MM.1S (cell line): ENCODE data around the gene PRPF6.

Source experiments
- DNase-seq: peaks from one replicate; pipeline ENCODE4 v3.0.0-alpha.2; 2015
- H2AFZ ChIP-seq: fragments of 300-600 bp; sonication (generic); 2 replicates; pipeline ENCODE4 v1.6.0; 2016; ENCODE audit warnings: antibody characterized with exemption, low read length
- H3F3A ChIP-seq: fragments of 300-600 bp; sonication (generic); 2 replicates; pipeline ENCODE4 v1.6.1; 2016; ENCODE audit warnings: mild to moderate bottlenecking, antibody characterized with exemption, low read length, moderate library complexity, mixed read lengths; ENCODE audit not compliant: insufficient read depth
- H3K27ac ChIP-seq: fragments of 300-600 bp; sonication (generic); 2 replicates; pipeline ENCODE4 v1.5.1; 2016; ENCODE audit warnings: mild to moderate bottlenecking, low read length
- H3K27me3 ChIP-seq: fragments of 300-600 bp; sonication (generic); replicated peaks from 2 replicates; pipeline ENCODE4 v1.6.0; 2016; ENCODE audit warnings: low read length; ENCODE audit not compliant: insufficient read depth
- H3K36me3 ChIP-seq: fragments of 300-600 bp; sonication (generic); replicated peaks from 2 replicates; pipeline ENCODE4 v1.6.1; 2016; ENCODE audit warnings: mild to moderate bottlenecking, low read length, mixed read lengths; ENCODE audit not compliant: insufficient read depth
- H3K4me1 ChIP-seq: fragments of 300-600 bp; sonication (generic); 2 replicates; pipeline ENCODE4 v1.6.1; 2016; ENCODE audit warnings: low read length, mixed read lengths
- H3K4me2 ChIP-seq: fragments of 300-600 bp; sonication (generic); 2 replicates; pipeline ENCODE4 v1.6.0; 2016; ENCODE audit warnings: low read depth, low read length
- H3K4me3 ChIP-seq: fragments of 300-600 bp; sonication (generic); 2 replicates; pipeline ENCODE4 v1.5.1; 2016; ENCODE audit warnings: low read length, mixed read lengths
- H3K79me2 ChIP-seq: fragments of 300-600 bp; sonication (generic); 2 replicates; pipeline ENCODE4 v1.6.1; 2016; ENCODE audit warnings: mixed run types, low read length, mixed read lengths
- H3K9ac ChIP-seq: fragments of 300-600 bp; sonication (generic); 2 replicates; pipeline ENCODE4 v1.6.1; 2016; ENCODE audit warnings: low read length, mixed read lengths
- H3K9me2 ChIP-seq: fragments of 300-600 bp; sonication (generic); replicated peaks from 2 replicates; pipeline ENCODE4 v1.6.1; 2016; ENCODE audit warnings: mild to moderate bottlenecking, low read length, mixed read lengths; ENCODE audit not compliant: insufficient read depth
- H3K9me3 ChIP-seq: fragments of 300-600 bp; sonication (generic); replicated peaks from 2 replicates; pipeline ENCODE4 v1.6.1; 2016; ENCODE audit warnings: mild to moderate bottlenecking, low read length, mixed read lengths; ENCODE audit not compliant: insufficient read depth
- H4K20me1 ChIP-seq: fragments of 300-600 bp; sonication (generic); 2 replicates; pipeline ENCODE4 v1.6.1; 2016; ENCODE audit warnings: mild to moderate bottlenecking, low read length, moderate library complexity, mixed read lengths; ENCODE audit not compliant: insufficient read depth
- EZH2 ChIP-seq: fragments of 300-600 bp; sonication (generic); optimal IDR thresholded peaks from 2 replicates; pipeline ENCODE3; 2017; ENCODE audit warnings: low read depth, mild to moderate bottlenecking, antibody characterized with exemption, low read length, mixed read lengths
- EZH2phosphoT487 ChIP-seq: fragments of 300-600 bp; sonication (generic); IDR thresholded peaks from 2 replicates; pipeline ENCODE4 v1.6.1; 2018; ENCODE audit warnings: antibody characterized with exemption, low read length
- TF ChIP-seq, protein P1 (sequence below): fragments of 300-600 bp; sonication (generic); IDR thresholded peaks from 2 replicates; pipeline ENCODE4 v1.5.1; 2016; ENCODE audit warnings: antibody characterized with exemption, low read length, mixed read lengths

PRPF6 gene

DNA sequence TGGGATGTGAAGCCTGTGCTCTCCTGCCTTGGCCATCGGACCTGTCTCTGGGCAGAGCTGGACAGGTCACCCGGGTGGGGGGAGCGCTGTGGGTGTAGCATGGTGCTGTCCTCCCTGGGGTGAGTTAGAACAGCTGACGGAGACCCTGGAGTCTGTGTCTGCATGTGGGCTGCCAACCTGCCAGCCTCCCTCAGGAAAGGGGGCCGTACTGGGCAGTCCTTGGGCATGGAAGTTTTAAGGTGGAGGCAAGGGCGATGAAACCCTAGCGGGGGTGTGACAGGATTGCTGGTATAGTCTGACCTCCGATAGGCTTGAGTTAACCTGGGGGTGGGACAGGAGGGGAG is 66.1 kb downstream of the PRPF6 start:
- peaks cover 77% of the 10 kb centered on the region for H3K27me3 ChIP-seq
- H3K9me2 ChIP-seq, result no peaks in the 10 kb centered on the region

DNA sequence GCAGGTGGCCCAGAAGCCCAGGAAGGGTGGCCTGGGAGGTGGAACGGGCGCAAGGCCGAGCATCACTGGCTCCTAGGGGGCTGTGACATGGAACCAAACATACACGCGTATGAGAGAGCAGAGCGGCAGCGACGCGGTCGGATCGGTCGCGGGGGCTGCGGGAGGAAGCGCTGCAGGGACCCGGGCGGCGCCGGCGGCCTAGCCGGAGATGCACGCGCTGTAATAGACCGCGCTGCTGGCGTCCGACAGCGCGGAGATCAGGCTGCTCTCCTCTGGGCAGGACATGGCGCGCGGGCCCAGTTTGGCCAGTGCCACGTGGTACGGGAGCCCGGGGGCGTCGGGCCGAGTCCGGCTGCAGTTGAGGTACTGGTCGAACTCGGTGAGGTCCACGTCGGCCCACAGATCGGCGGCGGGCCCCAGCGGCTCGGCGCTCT is 67.1 kb downstream of the PRPF6 start:
- H3K9me2 ChIP-seq, result no peaks in the 10 kb centered on the region
- H3K27ac ChIP-seq, result no peak overlapping the region
- H3K4me2 ChIP-seq, result no peak overlapping the region
- H3K9ac ChIP-seq, result no peak overlapping the region
- H3K9me3 ChIP-seq, result no peaks in the 10 kb centered on the region
- H2AFZ ChIP-seq, result no peak overlapping the region
- H3F3A ChIP-seq, result no peaks in the 10 kb centered on the region
- no peak for TF ChIP-seq EZH2
- TF ChIP-seq EZH2phosphoT487, result no peak
- TF ChIP-seq, protein P1, sequence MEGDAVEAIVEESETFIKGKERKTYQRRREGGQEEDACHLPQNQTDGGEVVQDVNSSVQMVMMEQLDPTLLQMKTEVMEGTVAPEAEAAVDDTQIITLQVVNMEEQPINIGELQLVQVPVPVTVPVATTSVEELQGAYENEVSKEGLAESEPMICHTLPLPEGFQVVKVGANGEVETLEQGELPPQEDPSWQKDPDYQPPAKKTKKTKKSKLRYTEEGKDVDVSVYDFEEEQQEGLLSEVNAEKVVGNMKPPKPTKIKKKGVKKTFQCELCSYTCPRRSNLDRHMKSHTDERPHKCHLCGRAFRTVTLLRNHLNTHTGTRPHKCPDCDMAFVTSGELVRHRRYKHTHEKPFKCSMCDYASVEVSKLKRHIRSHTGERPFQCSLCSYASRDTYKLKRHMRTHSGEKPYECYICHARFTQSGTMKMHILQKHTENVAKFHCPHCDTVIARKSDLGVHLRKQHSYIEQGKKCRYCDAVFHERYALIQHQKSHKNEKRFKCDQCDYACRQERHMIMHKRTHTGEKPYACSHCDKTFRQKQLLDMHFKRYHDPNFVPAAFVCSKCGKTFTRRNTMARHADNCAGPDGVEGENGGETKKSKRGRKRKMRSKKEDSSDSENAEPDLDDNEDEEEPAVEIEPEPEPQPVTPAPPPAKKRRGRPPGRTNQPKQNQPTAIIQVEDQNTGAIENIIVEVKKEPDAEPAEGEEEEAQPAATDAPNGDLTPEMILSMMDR, result no peak
- no peak overlapping the region for H3K4me3 ChIP-seq
- H3K79me2 ChIP-seq, result no peaks in the 10 kb centered on the region
- no peaks in the 10 kb centered on the region for H3K4me1 ChIP-seq
- H3K27me3 ChIP-seq, result peaks cover 82% of the 10 kb centered on the region
- H3K36me3 ChIP-seq, result no peaks in the 10 kb centered on the region
- no peaks in the 10 kb centered on the region for H4K20me1 ChIP-seq
- no peak for DNase-seq

More for the DNA sequence above, 66.1 kb downstream of the PRPF6 start:
- no peak for DNase-seq
- Histone ChIP-seq H3K27ac (no peak overlapping the region), H3K4me1 (no peaks in the 10 kb centered on the region), H3K4me2 (no peak overlapping the region), H3F3A (no peaks in the 10 kb centered on the region), H3K79me2 (no peaks in the 10 kb centered on the region), H2AFZ (no peak overlapping the region), H4K20me1 (no peaks in the 10 kb centered on the region), H3K4me3 (no peak overlapping the region), H3K36me3 (no peaks in the 10 kb centered on the region), H3K9ac (no peak overlapping the region), H3K9me3 (no peaks in the 10 kb centered on the region)
- no peak for TF ChIP-seq EZH2phosphoT487
- TF ChIP-seq, protein P1, result no peak
- TF ChIP-seq EZH2, result no peak

DNA sequence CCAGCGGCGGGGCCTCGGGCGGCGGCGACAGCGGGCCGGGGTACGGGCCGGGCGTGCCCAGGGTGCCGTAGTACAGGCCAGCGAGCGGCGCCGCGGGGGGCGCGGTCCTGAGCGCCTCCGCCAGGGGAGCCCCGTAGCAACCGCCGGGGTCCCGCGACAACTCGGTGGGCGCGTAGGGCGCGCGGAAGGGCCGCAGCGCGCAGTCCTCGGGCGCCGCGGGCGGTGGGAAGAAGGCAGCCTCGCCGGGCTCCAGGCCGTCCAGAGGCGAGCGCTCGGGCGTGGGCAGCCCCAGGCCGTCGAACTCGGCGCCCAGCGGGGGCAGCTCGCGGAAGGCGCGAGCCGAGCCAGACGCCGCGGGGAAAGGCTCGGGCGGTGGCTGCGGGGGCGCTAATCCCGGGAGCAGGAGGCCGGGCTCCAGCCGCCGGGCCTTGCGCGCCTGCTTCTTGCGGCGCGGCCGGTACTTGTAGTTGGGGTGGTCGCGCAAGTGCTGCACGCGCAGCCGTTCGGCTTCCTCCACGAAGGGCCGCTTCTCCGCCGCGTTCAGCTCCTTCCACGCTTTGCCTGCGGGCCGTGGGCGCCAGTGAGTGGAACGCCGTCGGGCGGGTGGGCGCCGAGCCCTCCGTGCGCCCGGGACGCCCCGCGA is 67.6 kb downstream of the PRPF6 start:
- Histone ChIP-seq H3K4me1 (no peaks in the 10 kb centered on the region), H3K9me2 (no peaks in the 10 kb centered on the region), H4K20me1 (no peaks in the 10 kb centered on the region), H3F3A (no peaks in the 10 kb centered on the region), H3K79me2 (no peaks in the 10 kb centered on the region), H2AFZ (no peak overlapping the region), H3K9me3 (no peaks in the 10 kb centered on the region), H3K4me3 (no peak overlapping the region), H3K36me3 (no peaks in the 10 kb centered on the region), H3K27ac (no peak overlapping the region), H3K9ac (no peak overlapping the region), H3K4me2 (no peak overlapping the region), H3K27me3 (peaks cover 84% of the 10 kb centered on the region)
- TF ChIP-seq, protein P1, result no peak
- no peak for TF ChIP-seq EZH2
- no peak for TF ChIP-seq EZH2phosphoT487
- no peak for DNase-seq
